Stimulated activated CD8-positive, alpha-beta memory T cell treated with anti-CD3 and anti-CD28 coated beads, Interleukin-12 subunit alpha, Interleukin-12 subunit beta, amount 100 ng/mL, for 24 hours (primary cell): Measurements from ENCODE around the gene GUSB.
A peak's percentile ranks its signal among the peaks of the same experiment; 100 is the strongest.
"Not testable (repeated sequence)": the region's sequence is repeated elsewhere in the genome, so short reads cannot be mapped to it uniquely, and the experiment has no call there.

ENCODE experiments used
- DNase-seq: peaks from one replicate; pipeline ENCODE4 v3.0.0-alpha.2; 2020; ENCODE audit errors: extremely low read depth

Gene GUSB

GRCh38 chr7:65981965-65982792 lies at the start of gene GUSB:
TSS of gene GUSB (minus strand) at chr7:65982213. CDS start at chr7:65982183, 30 bp downstream.
- DNase-seq, result peak; percentile 72

DNA sequence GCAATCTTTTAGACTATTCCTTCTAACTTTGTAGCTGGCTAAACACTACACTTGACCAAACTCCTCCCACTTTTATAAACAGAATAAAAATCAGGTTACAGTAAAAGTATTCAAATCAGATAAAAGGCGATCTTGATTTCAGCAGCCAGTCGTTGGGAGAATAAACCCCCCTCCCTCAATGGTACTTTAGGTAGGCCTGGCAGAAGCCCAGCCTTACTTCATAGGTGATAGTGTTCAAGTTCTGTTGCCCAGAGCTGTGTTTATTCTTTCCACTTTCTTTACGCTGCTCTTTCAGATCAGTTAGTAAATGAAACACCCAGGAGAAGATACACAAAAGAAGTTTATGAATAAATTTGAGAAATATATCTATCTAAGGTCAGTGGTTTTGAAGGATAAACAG lies 46.3 kb upstream of the GUSB start:
- not testable (repeated sequence) for DNase-seq

GRCh38 chr7:66016131-66016461 lies 34.1 kb upstream of the GUSB start:
- no peak for DNase-seq

DNA sequence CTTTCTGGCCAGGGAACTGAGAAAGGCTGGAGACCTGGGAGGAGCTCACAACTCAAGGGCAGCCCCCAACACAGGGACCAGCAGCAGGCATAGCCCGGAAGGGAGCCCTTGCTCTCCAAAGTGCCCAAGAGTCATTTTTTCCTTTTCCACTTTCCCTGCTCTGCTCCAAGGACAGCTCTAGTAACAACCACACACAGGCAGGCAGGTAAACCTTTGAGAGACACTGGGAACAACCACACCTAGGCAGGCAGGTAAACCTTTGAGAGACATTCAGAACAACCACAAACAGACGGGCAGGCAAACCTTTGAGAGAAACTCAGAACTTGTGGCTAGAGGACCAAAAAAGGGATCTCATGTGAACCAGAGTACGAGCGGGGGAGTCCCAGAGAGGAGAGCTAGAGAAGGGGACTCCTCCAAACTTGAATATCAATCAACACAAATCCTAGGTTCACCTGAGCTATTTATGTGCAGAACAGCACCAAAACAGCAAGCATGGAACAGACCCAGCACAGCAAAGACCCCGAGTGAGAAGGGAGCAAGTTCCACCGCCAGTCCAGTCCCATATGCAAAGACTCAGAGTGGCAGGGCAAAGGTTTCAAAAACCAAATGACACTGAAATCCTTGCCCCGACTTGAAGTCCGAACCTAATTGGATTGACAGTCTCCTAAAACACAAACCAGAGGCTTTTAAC lies 33.6 kb upstream of the GUSB start:
- DNase-seq, result no peak

- DNase-seq, result no peak
These were observed 31.9 kb upstream of the GUSB start for GRCh38 chr7:66013938-66014337.

- no peak for DNase-seq
These were observed 25.2 kb upstream of the GUSB start for GRCh38 chr7:66007232-66007631.

DNA sequence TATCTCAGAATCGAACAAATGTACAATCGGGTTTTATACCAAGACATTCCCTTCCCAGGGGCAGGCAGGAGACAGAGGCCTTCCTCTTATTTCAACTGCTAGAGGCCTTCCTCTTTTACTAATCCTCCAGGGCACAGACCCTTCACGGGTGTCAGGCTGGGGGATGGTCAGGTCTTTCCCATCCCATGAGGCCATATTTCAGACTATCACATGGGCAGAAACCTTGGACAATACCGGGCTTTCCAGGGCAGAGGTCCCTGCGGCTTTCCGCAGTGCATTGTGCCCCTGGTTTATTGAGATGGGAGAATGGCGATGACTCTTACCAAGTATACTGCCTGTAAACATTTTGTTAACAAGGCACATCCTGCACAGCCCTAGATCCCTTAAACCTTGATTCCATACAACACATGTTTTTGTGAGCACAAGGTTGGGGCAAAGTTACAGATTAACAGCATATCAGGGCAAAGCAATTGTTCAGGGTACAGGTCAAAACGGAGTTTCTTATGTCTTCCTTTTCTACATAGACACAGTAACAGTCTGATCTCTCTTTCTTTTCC lies 23.2 kb upstream of the GUSB start:
- not testable (repeated sequence) for DNase-seq

DNA sequence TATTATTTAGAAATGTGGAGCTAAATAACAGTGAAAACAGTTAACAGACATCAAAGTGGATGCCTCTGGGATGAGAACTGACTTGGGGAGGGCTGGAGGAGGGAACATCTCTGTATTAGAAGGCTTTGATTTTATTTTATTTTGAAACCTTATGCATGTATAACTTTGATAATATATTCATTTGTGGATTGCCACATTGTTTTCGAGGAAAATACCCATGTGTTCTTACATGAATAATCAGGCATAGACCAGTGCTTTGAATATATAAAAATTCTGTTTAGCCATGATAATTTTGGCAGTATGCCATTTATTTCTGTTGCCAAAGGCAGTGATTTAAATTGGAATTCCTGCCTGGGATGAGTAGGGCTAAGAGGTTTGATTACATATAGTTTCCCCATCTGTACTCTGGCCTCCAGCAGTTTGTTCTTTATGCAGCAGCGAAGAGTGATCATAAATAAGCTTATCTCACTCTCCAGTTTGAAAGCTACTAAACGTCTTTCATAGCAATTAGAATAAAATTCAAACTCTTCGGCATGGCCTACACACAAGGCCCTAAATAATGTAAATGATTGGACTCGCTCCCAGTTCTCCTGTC lies 18.9 kb upstream of the GUSB start:
- DNase-seq, result not testable (repeated sequence)

DNA sequence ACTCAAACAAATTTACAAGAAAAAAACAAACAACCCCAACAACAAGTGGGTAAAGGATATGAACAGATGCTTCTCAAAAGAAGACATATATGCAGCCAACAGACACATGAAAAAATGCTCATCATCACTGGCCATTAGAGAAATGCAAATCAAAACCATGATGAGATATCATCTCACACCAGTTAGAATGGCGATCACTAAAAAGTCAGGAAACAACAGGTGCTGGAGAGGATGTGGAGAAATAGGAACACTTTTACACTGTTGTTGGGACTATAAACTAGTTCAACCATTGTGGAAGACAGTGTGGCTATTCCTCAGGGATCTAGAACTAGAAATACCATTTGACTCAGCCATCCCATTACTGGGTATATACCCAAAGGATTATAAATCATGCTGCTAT lies 13.0 kb upstream of the GUSB start:
- DNase-seq, result not testable (repeated sequence)

GRCh38 chr7:65992526-65992925 lies 10.5 kb upstream of the GUSB start:
- no peak for DNase-seq

DNA sequence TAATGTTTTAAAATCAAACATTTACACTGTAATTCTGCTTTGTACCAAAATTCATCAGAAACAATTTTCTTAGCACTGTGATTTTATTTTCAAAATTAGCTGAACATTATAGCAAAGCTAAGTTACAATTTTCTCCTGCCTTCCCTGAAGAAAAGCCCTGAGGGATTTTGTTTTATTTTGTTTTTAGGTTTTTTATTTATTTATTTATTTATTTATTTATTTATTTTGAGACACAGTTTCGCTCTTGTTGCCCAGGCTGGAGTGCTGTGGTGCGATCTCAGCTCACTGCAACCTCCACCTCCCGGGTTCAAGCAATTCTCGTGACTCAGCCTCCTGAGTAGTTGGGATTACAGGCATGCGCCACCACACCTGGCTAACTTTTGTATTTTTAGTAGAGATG lies 9.8 kb upstream of the GUSB start:
- not testable (repeated sequence) for DNase-seq

GRCh38 chr7:65989694-65990080 lies 7.7 kb upstream of the GUSB start:
- DNase-seq, result no peak

GRCh38 chr7:65988503-65988902 lies 6.5 kb upstream of the GUSB start:
- DNase-seq, result not testable (repeated sequence)

GRCh38 chr7:65988084-65988483 lies 6.1 kb upstream of the GUSB start:
- DNase-seq, result no peak

DNA sequence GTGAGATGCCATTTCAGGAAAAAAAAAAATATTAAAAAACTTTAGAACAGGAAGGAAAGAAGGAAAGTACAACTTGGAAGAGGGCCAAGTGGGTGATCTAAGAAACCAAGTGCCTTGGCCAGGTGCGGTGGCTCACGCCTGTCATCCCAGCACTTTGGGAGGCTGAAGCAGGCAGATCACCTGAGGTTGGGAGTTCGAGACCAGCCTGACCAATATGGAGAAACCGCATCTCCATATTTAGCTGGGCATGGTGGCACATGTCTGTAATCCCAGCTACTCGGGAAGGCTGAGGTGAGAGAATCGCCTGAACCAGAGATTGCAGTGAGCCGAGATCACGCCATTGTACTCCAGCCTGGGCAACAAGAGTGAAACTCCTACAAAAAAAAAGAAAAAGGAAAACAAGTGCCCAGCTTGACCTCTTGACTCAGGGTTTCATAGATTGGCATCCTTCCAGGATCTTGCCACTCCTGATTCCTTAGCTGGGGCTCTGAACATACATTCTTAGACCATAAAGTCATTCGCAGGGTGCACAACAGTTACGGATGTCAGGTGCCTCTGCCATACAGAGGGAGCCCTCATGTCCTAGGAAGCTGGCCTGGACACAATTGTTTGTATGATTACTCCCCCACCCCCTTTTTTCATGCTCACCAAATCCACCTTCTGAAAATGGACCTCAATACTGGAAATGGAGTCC lies 2.1 kb upstream of the GUSB start:
- DNase-seq, result no peak

DNA sequence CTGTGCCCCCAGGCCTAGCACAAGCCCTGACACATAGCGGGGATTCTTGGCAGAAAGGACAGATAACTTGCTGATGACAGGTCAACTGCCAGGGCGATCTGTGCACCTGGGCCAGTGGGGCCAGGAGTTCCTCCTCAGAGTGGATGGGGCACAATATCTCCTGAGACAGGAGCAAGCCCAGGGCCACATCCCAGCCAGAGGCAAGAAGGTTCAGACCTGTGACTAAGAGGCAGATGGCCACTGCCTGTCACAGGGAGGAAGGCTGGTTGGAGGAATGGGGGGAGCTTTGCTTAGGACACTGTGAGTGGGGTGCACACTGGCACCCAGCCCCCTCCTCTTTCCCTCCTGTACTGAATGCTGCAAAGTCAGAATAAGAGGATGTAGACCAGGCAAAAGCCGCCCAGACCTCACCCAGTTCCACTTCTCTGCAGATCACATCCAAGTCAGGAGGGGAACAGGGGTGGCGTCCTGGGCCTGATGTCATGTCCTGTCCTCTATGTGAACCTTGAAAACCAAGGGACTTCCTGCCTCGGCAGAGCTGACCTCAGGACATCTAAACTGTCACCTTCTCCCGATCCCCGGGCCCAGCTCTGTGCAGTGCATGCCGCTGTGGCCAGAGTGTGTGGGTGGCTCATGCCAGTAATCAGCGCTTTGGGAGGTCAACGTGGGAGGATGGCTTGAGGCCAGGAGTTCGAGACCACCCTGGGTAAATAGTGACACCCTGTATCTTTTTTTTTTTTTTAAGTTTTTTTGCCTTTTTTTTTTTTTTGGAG lies 1.3 kb downstream of the GUSB start:
- no peak for DNase-seq

GRCh38 chr7:65979583-65980477 lies 2.2 kb downstream of the GUSB start:
- no peak for DNase-seq

DNA sequence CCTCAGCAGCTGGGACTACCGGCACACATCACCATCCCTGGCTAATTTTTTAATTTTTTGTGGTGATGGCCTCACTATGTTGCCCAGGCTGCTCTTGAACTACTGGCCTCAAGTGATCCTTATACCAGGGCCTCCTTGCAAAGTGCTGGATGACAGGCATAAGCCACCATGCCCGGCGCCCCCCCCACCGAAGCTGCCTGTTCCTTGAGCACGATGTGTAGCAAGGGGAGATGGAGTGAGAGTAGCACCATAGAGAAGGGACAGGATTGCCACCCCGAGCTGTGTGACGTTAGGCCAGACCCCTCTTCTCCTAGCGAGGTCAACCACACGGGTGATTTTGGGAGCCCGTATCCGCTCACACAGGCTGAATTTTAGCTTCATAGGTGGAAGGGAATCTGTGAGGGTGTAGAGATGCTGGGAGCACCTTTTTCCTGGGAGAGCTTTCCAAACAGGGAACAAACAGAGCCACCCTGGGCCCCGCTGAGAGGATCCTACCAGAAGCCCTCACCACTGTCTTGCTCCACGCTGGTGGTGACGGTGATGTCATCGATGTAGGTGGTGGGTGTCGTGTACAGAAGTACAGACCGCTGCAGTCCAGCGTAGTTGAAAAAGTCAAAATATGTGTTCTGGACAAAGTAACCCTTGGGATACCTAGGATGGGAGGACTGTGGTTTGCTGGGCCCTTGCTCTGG lies 3.0 kb downstream of the GUSB start:
- no peak for DNase-seq

- no peak for DNase-seq
These were observed 5.3 kb downstream of the GUSB start for GRCh38 chr7:65976659-65977196.
